Adipose tissue (tissue), 3 donors: Measurements from ENCODE around the gene METTL23. TPM values are rescaled to one million over a fixed set of nuclear protein-coding genes. Genes with fewer than 3 reads are reported as not detected.

ENCODE experiments used
- polyA plus RNA-seq, 3 donors: library from polyadenylated mRNA; stranded (reverse); fragments of 200-250 nt; gene quantifications; one replicate each; pipeline ENCODE4 v1.2.3, GENCODE V29; 2013
- donor health status: healthy with polysubstance abuse.
- donor health status: Bipolar disorder and iron deficiency.
- donor health status: healthy.

The METTL23 gene
- polyA plus RNA-seq, 3 donors = 30.2 to 33.4 (median 30.9) TPM

Other genes starting within 250 kb of the METTL23 start
- gene RHBDF2, start 225.4 kb upstream of the METTL23 start, polyA plus RNA-seq = 10 to 100 TPM; 14.1 to 20.8 (median 19.8) TPM
- gene CYGB, start 189.1 kb upstream of the METTL23 start, polyA plus RNA-seq = 10 to 100 TPM in 2 of 3 donors, 1 to 10 TPM in 1; 8.4 to 77.6 (median 54.4) TPM
- 10 to 100 TPM in 1 of 3 donors, 1 to 10 TPM in 2; 1.6 to 14.4 (median 4.7) TPM for gene PRCD, start 186.8 kb upstream of the METTL23 start, polyA plus RNA-seq
- gene ST6GALNAC2, start 141.0 kb upstream of the METTL23 start, polyA plus RNA-seq = 1 to 10 TPM; 2.0 to 6.4 (median 4.2) TPM
- gene ST6GALNAC1, start 83.1 kb upstream of the METTL23 start, polyA plus RNA-seq = 1 to 10 TPM in 2 of 3 donors, under 1 TPM in 1; 0.41 to 7.0 (median 2.2) TPM
- gene MXRA7, start 15.9 kb upstream of the METTL23 start, polyA plus RNA-seq = 100 to 1,000 TPM in 2 of 3 donors, 10 to 100 TPM in 1; 47.6 to 192 (median 176) TPM
- gene JMJD6, start 233 bp upstream of the METTL23 start, polyA plus RNA-seq = 10 to 100 TPM; 19.3 to 51.5 (median 32.4) TPM
- gene SRSF2, start 10.5 kb downstream of the METTL23 start, polyA plus RNA-seq = 100 to 1,000 TPM in 2 of 3 donors, 10 to 100 TPM in 1; 60.6 to 298 (median 109) TPM
- 10 to 100 TPM in 2 of 3 donors, 1 to 10 TPM in 1; 8.5 to 15.4 (median 15.0) TPM for gene MFSD11, start 11.3 kb downstream of the METTL23 start, polyA plus RNA-seq
- under 1 TPM; 0.16 to 0.25 (median 0.22) TPM for gene MGAT5B, start 141.6 kb downstream of the METTL23 start, polyA plus RNA-seq